ENCODE measurements around the gene ACP4. TPM values are rescaled to one million over a fixed set of nuclear protein-coding genes. Genes with fewer than 3 reads are reported as not detected.
"Not testable (repeated sequence)": the region's sequence is repeated elsewhere in the genome, so short reads cannot be mapped to it uniquely, and the experiment has no call there.

The ACP4 gene
- total RNA-seq, 2 donors from 2014 or later, result not detected

- H3K9me3 ChIP-seq, result no peaks in the 10 kb centered on the region
- H3K27ac ChIP-seq, result no peak overlapping the region
- DNase-seq, result no peak
- no peak for TF ChIP-seq CTCF (IDR thresholded peaks at IDR 0.05)
- no peak overlapping the region for H3K9ac ChIP-seq (ENCODE audit: low read depth in 2 of 2, low read length in 2 of 2)
- no peak overlapping the region for H3K4me3 ChIP-seq
- H3K36me3 ChIP-seq, result no peaks in the 10 kb centered on the region
- H3K27me3 ChIP-seq, result no peaks in the 10 kb centered on the region
- H3K4me1 ChIP-seq, result no peaks in the 10 kb centered on the region
- intact Hi-C loops (cut with DNase I), result no loop called here
Measured at GRCh38 chr19:50750010-50750409, 40.2 kb upstream of the ACP4 start.

GRCh38 chr19:50753879-50754278, 36.3 kb upstream of the ACP4 start:
- intact Hi-C loops (cut with DNase I), result no loop called here
- Histone ChIP-seq H3K27me3 (no peaks in the 10 kb centered on the region), H3K36me3 (no peaks in the 10 kb centered on the region), H3K4me3 (no peak overlapping the region), H3K27ac (no peak overlapping the region), H3K9me3 (no peaks in the 10 kb centered on the region), H3K4me1 (no peaks in the 10 kb centered on the region), H3K9ac (ENCODE audit: low read depth in 2 of 2, low read length in 2 of 2) (no peak overlapping the region)
- DNase-seq, result no peak
- no peak for TF ChIP-seq CTCF (IDR thresholded peaks at IDR 0.05)

GRCh38 chr19:50756244-50756643, 34.0 kb upstream of the ACP4 start:
- H3K4me1 ChIP-seq; H3K9me3 ChIP-seq; intact Hi-C loops (cut with DNase I); H3K9ac ChIP-seq (ENCODE audit: low read depth in 2 of 2, low read length in 2 of 2); H3K4me3 ChIP-seq; H3K36me3 ChIP-seq; DNase-seq; H3K27ac ChIP-seq; H3K27me3 ChIP-seq: not testable (repeated sequence)

- DNase-seq; H3K36me3 ChIP-seq; H3K27me3 ChIP-seq; H3K27ac ChIP-seq; intact Hi-C loops (cut with DNase I); H3K4me1 ChIP-seq; H3K9ac ChIP-seq (ENCODE audit: low read depth in 2 of 2, low read length in 2 of 2); H3K4me3 ChIP-seq; H3K9me3 ChIP-seq: not testable (repeated sequence)
Measured at GRCh38 chr19:50757624-50758023, 32.6 kb upstream of the ACP4 start.

GRCh38 chr19:50759076-50759475, 31.1 kb upstream of the ACP4 start:
- H3K9me3 ChIP-seq; H3K36me3 ChIP-seq; H3K27me3 ChIP-seq; intact Hi-C loops (cut with DNase I); DNase-seq; H3K27ac ChIP-seq; H3K4me3 ChIP-seq; H3K9ac ChIP-seq (ENCODE audit: low read depth in 2 of 2, low read length in 2 of 2); H3K4me1 ChIP-seq: not testable (repeated sequence)

GRCh38 chr19:50759886-50760285, 30.3 kb upstream of the ACP4 start:
- H3K27me3 ChIP-seq, result no peaks in the 10 kb centered on the region
- intact Hi-C loops (cut with DNase I), result no loop called here
- H3K9ac ChIP-seq (ENCODE audit: low read depth in 2 of 2, low read length in 2 of 2), result no peak overlapping the region
- no peaks in the 10 kb centered on the region for H3K9me3 ChIP-seq
- H3K4me1 ChIP-seq, result no peaks in the 10 kb centered on the region
- TF ChIP-seq CTCF (IDR thresholded peaks at IDR 0.05), result no peak
- H3K27ac ChIP-seq, result no peak overlapping the region
- H3K36me3 ChIP-seq, result no peaks in the 10 kb centered on the region
- no peak for DNase-seq
- no peak overlapping the region for H3K4me3 ChIP-seq

GRCh38 chr19:50761501-50761900, 28.7 kb upstream of the ACP4 start:
- H3K27me3 ChIP-seq; intact Hi-C loops (cut with DNase I); H3K9me3 ChIP-seq: not testable (repeated sequence)

GRCh38 chr19:50763521-50763920, 26.7 kb upstream of the ACP4 start:
- H3K4me1 ChIP-seq; intact Hi-C loops (cut with DNase I); H3K9ac ChIP-seq (ENCODE audit: low read depth in 2 of 2, low read length in 2 of 2); H3K36me3 ChIP-seq; DNase-seq; H3K9me3 ChIP-seq; H3K27me3 ChIP-seq; H3K27ac ChIP-seq; H3K4me3 ChIP-seq: not testable (repeated sequence)

More at GRCh38 chr19:50761501-50761900, 28.7 kb upstream of the ACP4 start:
- DNase-seq; H3K36me3 ChIP-seq; H3K9ac ChIP-seq (ENCODE audit: low read depth in 2 of 2, low read length in 2 of 2); H3K27ac ChIP-seq; H3K4me1 ChIP-seq; H3K4me3 ChIP-seq: not testable (repeated sequence)
